HepG2 (cell line): ENCODE data around the gene PPP2R1B.

Source experiments
- JUNB ChIP-seq: sonication (generic); formaldehyde crosslinking; IDR thresholded peaks from 2 replicates; pipeline ENCODE4 v1.8.0; 2022; ENCODE audit warnings: missing genetic modification reagents, mild to moderate bottlenecking, borderline replicate concordance
- RFX5 ChIP-seq: IDR thresholded peaks from 2 replicates; pipeline ENCODE4 v1.6.1; 2011; ENCODE audit warnings: low read depth, low read length, improper control_type of control experiment
- TGIF2 ChIP-seq: IDR thresholded peaks from 2 replicates; pipeline ENCODE4 v1.6.1; 2016; ENCODE audit warnings: control low read depth, missing compliant biosample characterization
- ZNF337 ChIP-seq: sonication (generic); formaldehyde crosslinking; IDR thresholded peaks from 2 replicates; pipeline ENCODE4 v1.5.1; 2020; ENCODE audit warnings: missing genetic modification reagents, low read depth, mild to moderate bottlenecking, borderline replicate concordance
- TF ChIP-seq, protein P1 (sequence below): sonication (generic); formaldehyde crosslinking; IDR thresholded peaks from 2 replicates; pipeline ENCODE4 v1.5.0; 2020; ENCODE audit warnings: mild to moderate bottlenecking, missing genetic modification reagents, moderate library complexity

DNA sequence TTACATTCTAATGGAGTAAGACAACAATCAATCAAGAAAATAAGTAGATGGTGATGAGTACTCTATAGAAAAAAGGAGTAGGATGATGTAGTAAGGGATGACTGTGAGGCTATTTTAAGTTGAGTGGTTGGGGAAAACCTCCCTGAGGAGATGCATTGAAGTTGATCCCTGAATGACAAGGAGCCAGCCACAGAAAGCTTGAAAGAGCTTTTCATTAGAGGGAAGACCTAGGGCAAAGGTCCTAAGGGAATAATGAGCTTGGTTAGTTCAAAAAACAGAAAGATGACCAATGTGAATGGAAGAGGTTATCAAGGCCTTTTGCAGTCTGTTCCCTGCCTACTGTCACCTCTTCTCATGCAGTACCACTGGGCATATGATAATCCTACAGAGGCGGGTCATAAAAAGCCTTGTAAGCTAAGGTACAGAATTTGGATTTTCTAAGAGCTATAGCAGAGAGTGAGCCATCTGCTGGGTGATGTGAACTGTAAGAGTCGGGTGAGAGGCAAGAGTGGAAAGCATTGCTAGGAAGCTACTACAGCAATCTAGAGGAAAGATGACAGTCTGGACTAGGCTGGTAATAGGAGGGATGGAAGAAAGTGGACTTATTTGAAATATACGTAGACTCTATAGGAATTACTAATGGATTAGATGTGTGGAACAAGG lies 3.1 kb downstream of the PPP2R1B start:
- no peak for TF ChIP-seq TGIF2 (CRISPR knock-in tag)
- no peak for TF ChIP-seq ZNF337
- TF ChIP-seq, protein P1, sequence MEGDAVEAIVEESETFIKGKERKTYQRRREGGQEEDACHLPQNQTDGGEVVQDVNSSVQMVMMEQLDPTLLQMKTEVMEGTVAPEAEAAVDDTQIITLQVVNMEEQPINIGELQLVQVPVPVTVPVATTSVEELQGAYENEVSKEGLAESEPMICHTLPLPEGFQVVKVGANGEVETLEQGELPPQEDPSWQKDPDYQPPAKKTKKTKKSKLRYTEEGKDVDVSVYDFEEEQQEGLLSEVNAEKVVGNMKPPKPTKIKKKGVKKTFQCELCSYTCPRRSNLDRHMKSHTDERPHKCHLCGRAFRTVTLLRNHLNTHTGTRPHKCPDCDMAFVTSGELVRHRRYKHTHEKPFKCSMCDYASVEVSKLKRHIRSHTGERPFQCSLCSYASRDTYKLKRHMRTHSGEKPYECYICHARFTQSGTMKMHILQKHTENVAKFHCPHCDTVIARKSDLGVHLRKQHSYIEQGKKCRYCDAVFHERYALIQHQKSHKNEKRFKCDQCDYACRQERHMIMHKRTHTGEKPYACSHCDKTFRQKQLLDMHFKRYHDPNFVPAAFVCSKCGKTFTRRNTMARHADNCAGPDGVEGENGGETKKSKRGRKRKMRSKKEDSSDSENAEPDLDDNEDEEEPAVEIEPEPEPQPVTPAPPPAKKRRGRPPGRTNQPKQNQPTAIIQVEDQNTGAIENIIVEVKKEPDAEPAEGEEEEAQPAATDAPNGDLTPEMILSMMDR = peak; percentile 20; the same call in 1 of the 2 replicates
- TF ChIP-seq JUNB (CRISPR knock-in tag) = no peak
- TF ChIP-seq RFX5 = no peak
